Measurements from ENCODE around the gene ADAMTS20. TPM values are rescaled to one million over a fixed set of nuclear protein-coding genes. Genes with fewer than 3 reads are reported as not detected.

Gene ADAMTS20
- total and polyA plus RNA-seq, 2 experiments from 2014 or later: not detected

- H3K36me3 ChIP-seq (ENCODE audit: low read depth): no peaks in the 10 kb centered on the region
- 87 to 94% methylated on average over 1 of the region's 1 CpG for WGBS, 2 experiments (ENCODE audit: low coverage in 1 of 2, low lambda C conversion rate in 2 of 2, missing lambda C conversion rate in 2 of 2)
- H3K27me3 ChIP-seq (replicated peaks; ENCODE audit: insufficient read depth): no peaks in the 10 kb centered on the region
- no peak overlapping the region for H2AFZ ChIP-seq
- no peaks in the 10 kb centered on the region for H3K79me2 ChIP-seq (ENCODE audit: insufficient read depth)
- TF ChIP-seq EZH2phosphoT487 (IDR thresholded peaks at IDR 0.05; ENCODE audit: insufficient read depth, low read depth) (no peak), EZH2 (IDR thresholded peaks at IDR 0.05; ENCODE audit: insufficient read depth, poor library complexity, severe bottlenecking) (no peak)
- no peaks in the 10 kb centered on the region for H3K9me3 ChIP-seq (ENCODE audit: low read depth)
- H3K9ac ChIP-seq: no peak overlapping the region
- H3K4me2 ChIP-seq (ENCODE audit: unreplicated experiment): no peak overlapping the region
- DNase-seq: no peak
- H3K4me3 ChIP-seq: no peak overlapping the region
- no peaks in the 10 kb centered on the region for H3F3A ChIP-seq (ENCODE audit: insufficient read depth)
- H4K20me1 ChIP-seq (ENCODE audit: insufficient read depth): no peaks in the 10 kb centered on the region
- no peaks in the 10 kb centered on the region for H3K9me2 ChIP-seq (ENCODE audit: insufficient read depth)
- in situ Hi-C loops (cut with MboI): no loop called here
- H3K4me1 ChIP-seq (ENCODE audit: insufficient read depth): no peaks in the 10 kb centered on the region
- H3K27ac ChIP-seq: no peak overlapping the region
Observed at GRCh38 chr12:43357141-43357540, 194.9 kb downstream of the ADAMTS20 start.

DNA sequence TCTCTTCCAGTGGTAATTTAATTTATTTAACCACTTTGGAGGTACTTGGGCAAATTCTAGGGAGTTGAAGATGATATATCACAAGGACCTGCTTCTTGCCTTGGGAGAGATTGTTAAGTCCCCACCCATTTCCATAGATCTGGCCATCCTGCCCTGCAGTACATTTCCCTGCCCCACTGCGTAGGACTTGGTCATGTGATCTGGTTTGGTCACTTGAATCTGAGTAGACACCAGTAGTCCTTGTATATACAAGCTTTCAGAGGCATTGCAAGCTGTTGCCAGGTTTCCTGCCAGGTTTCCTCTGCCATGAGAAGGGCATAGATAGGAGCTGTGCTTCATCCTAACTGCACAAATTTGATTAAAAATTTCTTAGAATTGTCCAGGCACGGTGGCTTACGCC lies 200.0 kb downstream of the ADAMTS20 start:
- Histone ChIP-seq H3K4me2 (ENCODE audit: unreplicated experiment) (no peak overlapping the region), H3K9me3 (ENCODE audit: low read depth) (no peaks in the 10 kb centered on the region), H3K4me3 (no peak overlapping the region), H3K4me1 (ENCODE audit: insufficient read depth) (peaks cover 16% of the 10 kb centered on the region), H3K27ac (no peak overlapping the region), H4K20me1 (ENCODE audit: insufficient read depth) (no peaks in the 10 kb centered on the region), H2AFZ (no peak overlapping the region), H3K9ac (no peak overlapping the region), H3F3A (ENCODE audit: insufficient read depth) (peaks cover 4% of the 10 kb centered on the region; the same call in 1 of the 2 replicates), H3K36me3 (ENCODE audit: low read depth) (no peaks in the 10 kb centered on the region), H3K9me2 (ENCODE audit: insufficient read depth) (no peaks in the 10 kb centered on the region), H3K27me3 (replicated peaks; ENCODE audit: insufficient read depth) (no peaks in the 10 kb centered on the region), H3K79me2 (ENCODE audit: insufficient read depth) (no peaks in the 10 kb centered on the region)
- 68 to 69% methylated on average over 3 of the region's 3 CpGs for WGBS, 2 experiments (ENCODE audit: low coverage in 1 of 2, low lambda C conversion rate in 2 of 2, missing lambda C conversion rate in 2 of 2)
- no peak for DNase-seq
- TF ChIP-seq EZH2phosphoT487 (IDR thresholded peaks at IDR 0.05; ENCODE audit: insufficient read depth, low read depth) (no peak), EZH2 (IDR thresholded peaks at IDR 0.05; ENCODE audit: insufficient read depth, poor library complexity, severe bottlenecking) (no peak)
- in situ Hi-C loops (cut with MboI): no loop called here

GRCh38 chr12:43349863-43350262 lies 202.1 kb downstream of the ADAMTS20 start:
- Histone ChIP-seq H4K20me1 (ENCODE audit: insufficient read depth) (no peaks in the 10 kb centered on the region), H3K9me3 (ENCODE audit: low read depth) (no peaks in the 10 kb centered on the region), H3K36me3 (ENCODE audit: low read depth) (no peaks in the 10 kb centered on the region), H3K4me2 (ENCODE audit: unreplicated experiment) (no peak overlapping the region), H3K27me3 (replicated peaks; ENCODE audit: insufficient read depth) (no peaks in the 10 kb centered on the region), H3K9me2 (ENCODE audit: insufficient read depth) (no peaks in the 10 kb centered on the region), H3K4me1 (ENCODE audit: insufficient read depth) (peaks cover 16% of the 10 kb centered on the region), H3K9ac (no peak overlapping the region), H3K4me3 (no peak overlapping the region), H2AFZ (no peak overlapping the region), H3K27ac (no peak overlapping the region), H3K79me2 (ENCODE audit: insufficient read depth) (no peaks in the 10 kb centered on the region), H3F3A (ENCODE audit: insufficient read depth) (peaks cover 4% of the 10 kb centered on the region; the same call in 1 of the 2 replicates)
- TF ChIP-seq EZH2 (IDR thresholded peaks at IDR 0.05; ENCODE audit: insufficient read depth, poor library complexity, severe bottlenecking): no peak
- no peak for TF ChIP-seq EZH2phosphoT487 (IDR thresholded peaks at IDR 0.05; ENCODE audit: insufficient read depth, low read depth)
- peak; percentile 64 for DNase-seq
- in situ Hi-C loops (cut with MboI): no loop called here
- WGBS, 2 experiments (ENCODE audit: low coverage in 1 of 2, low lambda C conversion rate in 2 of 2, missing lambda C conversion rate in 2 of 2): 51 to 55% methylated on average over 2 of the region's 2 CpGs

DNA sequence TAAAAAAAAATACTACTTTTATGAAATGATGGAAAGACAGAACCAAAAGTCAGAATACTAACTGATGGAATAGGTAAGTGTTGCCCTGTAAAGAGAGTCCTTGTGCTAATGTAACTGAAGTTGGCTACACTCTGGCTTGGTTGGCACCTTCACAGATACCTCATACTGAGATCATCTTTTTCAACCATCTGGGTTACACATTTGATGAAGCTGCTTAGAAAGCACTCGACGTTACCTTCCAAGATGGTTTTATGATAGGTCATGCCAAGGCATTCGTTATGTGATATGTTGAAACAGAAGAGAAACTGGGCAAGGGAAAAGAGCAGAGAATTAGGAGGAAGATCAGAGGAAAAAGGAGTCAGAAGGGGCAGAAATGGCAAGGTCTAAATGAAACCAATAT lies 203.8 kb downstream of the ADAMTS20 start:
- Histone ChIP-seq H2AFZ (peak overlapping the region; percentile 23; the same call in 1 of the 2 replicates), H3K9me2 (ENCODE audit: insufficient read depth) (no peaks in the 10 kb centered on the region), H3K9me3 (ENCODE audit: low read depth) (no peaks in the 10 kb centered on the region), H3K36me3 (ENCODE audit: low read depth) (no peaks in the 10 kb centered on the region), H4K20me1 (ENCODE audit: insufficient read depth) (no peaks in the 10 kb centered on the region), H3K27me3 (replicated peaks; ENCODE audit: insufficient read depth) (no peaks in the 10 kb centered on the region), H3F3A (ENCODE audit: insufficient read depth) (peaks cover 4% of the 10 kb centered on the region; the same call in 1 of the 2 replicates), H3K9ac (no peak overlapping the region), H3K4me2 (ENCODE audit: unreplicated experiment) (peak overlapping the region; percentile 21), H3K27ac (no peak overlapping the region), H3K4me1 (ENCODE audit: insufficient read depth) (peaks cover 16% of the 10 kb centered on the region), H3K79me2 (ENCODE audit: insufficient read depth) (no peaks in the 10 kb centered on the region), H3K4me3 (peak overlapping the region; percentile 12; the same call in 1 of the 2 replicates)
- 7 to 8% methylated on average over 3 of the region's 3 CpGs for WGBS, 2 experiments (ENCODE audit: low coverage in 1 of 2, low lambda C conversion rate in 2 of 2, missing lambda C conversion rate in 2 of 2)
- no peak for TF ChIP-seq EZH2phosphoT487 (IDR thresholded peaks at IDR 0.05; ENCODE audit: insufficient read depth, low read depth)
- TF ChIP-seq EZH2 (IDR thresholded peaks at IDR 0.05; ENCODE audit: insufficient read depth, poor library complexity, severe bottlenecking): no peak
- in situ Hi-C loops (cut with MboI): no loop called here
- peak; percentile 70 for DNase-seq

- in situ Hi-C loops (cut with MboI): no loop called here
- no peak for TF ChIP-seq EZH2phosphoT487 (IDR thresholded peaks at IDR 0.05; ENCODE audit: insufficient read depth, low read depth)
- no peak for TF ChIP-seq EZH2 (IDR thresholded peaks at IDR 0.05; ENCODE audit: insufficient read depth, poor library complexity, severe bottlenecking)
- WGBS, 2 experiments (ENCODE audit: low coverage in 1 of 2, low lambda C conversion rate in 2 of 2, missing lambda C conversion rate in 2 of 2): 95 to 100% methylated on average over 4 of the region's 4 CpGs
- Histone ChIP-seq H4K20me1 (ENCODE audit: insufficient read depth) (no peaks in the 10 kb centered on the region), H3F3A (ENCODE audit: insufficient read depth) (peaks cover 4% of the 10 kb centered on the region; the same call in 1 of the 2 replicates), H3K4me2 (ENCODE audit: unreplicated experiment) (no peak overlapping the region), H3K9ac (no peak overlapping the region), H3K4me1 (ENCODE audit: insufficient read depth) (peaks cover 16% of the 10 kb centered on the region), H3K27ac (no peak overlapping the region), H3K27me3 (replicated peaks; ENCODE audit: insufficient read depth) (no peaks in the 10 kb centered on the region), H3K36me3 (ENCODE audit: low read depth) (no peaks in the 10 kb centered on the region), H3K9me3 (ENCODE audit: low read depth) (no peaks in the 10 kb centered on the region), H3K79me2 (ENCODE audit: insufficient read depth) (no peaks in the 10 kb centered on the region), H2AFZ (no peak overlapping the region), H3K4me3 (no peak overlapping the region), H3K9me2 (ENCODE audit: insufficient read depth) (no peaks in the 10 kb centered on the region)
- DNase-seq: no peak
Observed at GRCh38 chr12:43347026-43347425, 205.0 kb downstream of the ADAMTS20 start.

All from GM23248 (cell line).